Chondrocyte (in vitro differentiated cells): ENCODE measurements around the gene RIC3. TPM values are rescaled to one million over a fixed set of nuclear protein-coding genes. Genes with fewer than 3 reads are reported as not detected.

ENCODE experiments used
- DNase-seq: peaks from one replicate; pipeline ENCODE4 v3.0.0; 2021; ENCODE audit warnings: mixed read lengths, low spot score
- H3K27ac Mint-ChIP-seq: one replicate; pipeline ENCODE4 v1.8.0; 2021; ENCODE audit warnings: mild to moderate bottlenecking, moderate library complexity, mixed read lengths; ENCODE audit not compliant: unreplicated experiment
- H3K27me3 Mint-ChIP-seq: 2 replicates; pipeline ENCODE4 v1.8.0; 2021; ENCODE audit warnings: low read depth, mixed read lengths
- H3K36me3 Mint-ChIP-seq: 2 replicates; pipeline ENCODE4 v1.8.0; 2021; ENCODE audit warnings: low read depth, mixed read lengths
- H3K4me1 Mint-ChIP-seq: 2 replicates; pipeline ENCODE4 v1.8.0; 2021; ENCODE audit warnings: low read depth, mild to moderate bottlenecking, mixed read lengths
- H3K4me3 Mint-ChIP-seq: one replicate; pipeline ENCODE4 v1.8.0; 2021; ENCODE audit warnings: mild to moderate bottlenecking, moderate library complexity, mixed read lengths; ENCODE audit not compliant: unreplicated experiment
- H3K9me3 Mint-ChIP-seq: 2 replicates; pipeline ENCODE4 v1.8.0; 2021; ENCODE audit warnings: low read depth, mixed read lengths
- total RNA-seq: library from RNA; stranded (reverse); gene quantifications from 3 replicates; pipeline ENCODE4 v1.2.1, GENCODE V29; 2021
- TF ChIP-seq, protein P1 (sequence below): fragments of 200-600 bp; sonication (generic); IDR thresholded peaks from 2 replicates; pipeline ENCODE4 v1.5.0; 2021; ENCODE audit warnings: antibody characterized with exemption, mild to moderate bottlenecking, moderate library complexity

Gene RIC3
- total RNA-seq, 1 donor from 2014 or later: 0.12 TPM

DNA sequence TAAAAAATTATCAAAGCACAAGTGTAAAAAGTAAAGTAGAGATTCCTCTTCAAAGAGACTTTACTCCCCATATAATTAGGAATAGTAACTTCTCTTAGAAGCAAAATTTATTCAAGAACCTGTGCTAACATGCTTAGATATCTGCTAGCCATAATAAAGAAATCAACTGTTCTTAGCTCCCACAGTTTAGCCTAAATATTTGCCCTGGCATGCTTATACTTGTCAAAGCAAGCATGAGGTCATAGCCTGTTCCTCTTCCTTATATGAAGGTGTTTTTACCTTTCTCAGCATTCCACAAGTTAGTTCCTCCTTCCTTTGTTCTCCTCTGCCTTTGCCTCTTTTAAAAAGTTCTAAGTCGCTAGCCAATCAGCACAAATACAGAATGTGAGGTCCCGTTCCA lies 30.3 kb downstream of the RIC3 start:
- H3K9me3 Mint-ChIP-seq: peaks cover 9% of the 10 kb centered on the region
- H3K4me3 Mint-ChIP-seq: no peak overlapping the region
- no peaks in the 10 kb centered on the region for H3K4me1 Mint-ChIP-seq
- TF ChIP-seq, protein P1, sequence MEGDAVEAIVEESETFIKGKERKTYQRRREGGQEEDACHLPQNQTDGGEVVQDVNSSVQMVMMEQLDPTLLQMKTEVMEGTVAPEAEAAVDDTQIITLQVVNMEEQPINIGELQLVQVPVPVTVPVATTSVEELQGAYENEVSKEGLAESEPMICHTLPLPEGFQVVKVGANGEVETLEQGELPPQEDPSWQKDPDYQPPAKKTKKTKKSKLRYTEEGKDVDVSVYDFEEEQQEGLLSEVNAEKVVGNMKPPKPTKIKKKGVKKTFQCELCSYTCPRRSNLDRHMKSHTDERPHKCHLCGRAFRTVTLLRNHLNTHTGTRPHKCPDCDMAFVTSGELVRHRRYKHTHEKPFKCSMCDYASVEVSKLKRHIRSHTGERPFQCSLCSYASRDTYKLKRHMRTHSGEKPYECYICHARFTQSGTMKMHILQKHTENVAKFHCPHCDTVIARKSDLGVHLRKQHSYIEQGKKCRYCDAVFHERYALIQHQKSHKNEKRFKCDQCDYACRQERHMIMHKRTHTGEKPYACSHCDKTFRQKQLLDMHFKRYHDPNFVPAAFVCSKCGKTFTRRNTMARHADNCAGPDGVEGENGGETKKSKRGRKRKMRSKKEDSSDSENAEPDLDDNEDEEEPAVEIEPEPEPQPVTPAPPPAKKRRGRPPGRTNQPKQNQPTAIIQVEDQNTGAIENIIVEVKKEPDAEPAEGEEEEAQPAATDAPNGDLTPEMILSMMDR: no peak
- H3K27ac Mint-ChIP-seq: no peak overlapping the region
- DNase-seq: no peak
- peaks cover 5% of the 10 kb centered on the region for H3K27me3 Mint-ChIP-seq
- H3K36me3 Mint-ChIP-seq: no peaks in the 10 kb centered on the region

DNA sequence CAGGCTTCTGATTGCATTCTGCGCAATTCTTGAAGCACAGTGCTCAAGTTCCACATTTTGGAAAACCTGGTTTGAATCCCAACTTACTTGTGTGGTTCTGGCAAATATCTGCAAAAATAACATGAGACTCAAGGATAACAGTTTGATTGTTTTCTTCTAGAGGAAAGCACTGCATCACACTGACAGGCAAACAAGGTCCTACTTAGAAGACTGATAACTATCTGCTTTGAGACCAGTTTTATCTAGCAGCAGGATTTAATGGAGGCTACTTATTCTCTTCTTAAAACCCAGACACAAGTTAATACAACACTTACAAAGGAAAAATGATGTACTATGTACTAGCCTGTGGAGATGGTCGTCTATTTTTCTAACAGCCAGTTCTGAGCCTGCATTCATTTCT lies 41.4 kb downstream of the RIC3 start:
- H3K36me3 Mint-ChIP-seq: no peaks in the 10 kb centered on the region
- H3K27me3 Mint-ChIP-seq: peaks cover 5% of the 10 kb centered on the region
- H3K4me1 Mint-ChIP-seq: peaks cover 17% of the 10 kb centered on the region
- H3K4me3 Mint-ChIP-seq: no peak overlapping the region
- peaks cover 4% of the 10 kb centered on the region for H3K9me3 Mint-ChIP-seq
- TF ChIP-seq, protein P1: no peak
- no peak for DNase-seq
- no peak overlapping the region for H3K27ac Mint-ChIP-seq

DNA sequence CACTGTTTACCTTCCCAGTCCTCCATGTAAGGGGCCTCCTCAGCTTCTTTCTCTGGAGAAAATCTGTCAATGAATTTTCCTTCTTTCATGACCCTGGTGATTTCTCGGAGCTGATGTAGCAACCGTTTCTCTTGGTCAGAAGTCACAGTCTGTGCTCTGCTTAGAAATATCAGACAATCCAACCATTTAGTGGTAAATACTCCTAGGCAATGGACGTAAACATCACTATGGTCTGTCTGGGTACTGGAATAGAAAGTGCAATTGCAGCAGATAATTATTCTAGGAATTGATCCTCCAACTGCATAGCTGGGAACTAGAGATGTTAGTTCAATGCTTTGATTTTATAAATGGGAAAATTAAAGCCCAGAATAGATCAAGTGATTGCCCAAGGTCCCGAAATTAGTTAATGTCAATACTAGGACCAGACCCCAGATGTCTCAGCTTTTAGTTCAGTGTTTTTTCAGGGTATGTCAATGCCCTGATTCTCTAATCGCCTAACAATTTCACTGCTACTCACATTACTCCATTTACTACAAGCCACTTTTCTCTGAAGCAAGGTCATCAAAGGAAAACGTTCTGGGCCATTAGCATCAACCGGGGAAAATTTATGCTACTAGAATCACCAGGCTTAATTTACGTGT lies 42.1 kb downstream of the RIC3 start:
- Mint-ChIP-seq H3K27ac (no peak overlapping the region), H3K4me1 (peaks cover 10% of the 10 kb centered on the region), H3K9me3 (peaks cover 4% of the 10 kb centered on the region), H3K36me3 (no peaks in the 10 kb centered on the region), H3K27me3 (peaks cover 5% of the 10 kb centered on the region), H3K4me3 (no peak overlapping the region)
- TF ChIP-seq, protein P1: no peak
- no peak for DNase-seq

DNA sequence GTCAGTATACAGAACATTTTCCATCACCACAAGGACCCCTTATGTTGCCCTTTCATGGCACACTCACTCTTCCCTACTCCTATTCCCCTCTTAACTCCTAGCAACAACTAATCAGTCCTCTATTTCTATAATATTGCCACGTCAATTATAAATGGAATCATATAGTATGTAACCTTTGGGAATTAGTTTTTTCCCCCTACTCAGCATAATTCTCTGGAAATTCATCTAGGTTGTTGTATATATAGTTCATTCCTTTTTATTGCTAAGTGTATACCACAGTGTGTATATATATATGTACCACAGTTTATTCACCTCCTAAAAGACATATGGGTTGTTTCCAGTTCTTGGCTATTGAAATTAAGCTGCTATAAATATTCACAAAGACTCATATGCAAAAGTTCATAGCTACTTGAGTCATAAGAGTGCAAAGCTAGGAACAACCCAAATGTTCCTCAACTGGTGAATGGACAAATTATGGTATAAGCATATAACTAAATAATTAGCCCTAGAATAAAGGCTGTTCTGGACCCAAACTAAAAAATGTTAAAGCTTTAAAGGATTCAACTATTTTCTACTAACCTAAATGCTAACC lies 46.6 kb downstream of the RIC3 start:
- no peaks in the 10 kb centered on the region for H3K4me1 Mint-ChIP-seq

DNA sequence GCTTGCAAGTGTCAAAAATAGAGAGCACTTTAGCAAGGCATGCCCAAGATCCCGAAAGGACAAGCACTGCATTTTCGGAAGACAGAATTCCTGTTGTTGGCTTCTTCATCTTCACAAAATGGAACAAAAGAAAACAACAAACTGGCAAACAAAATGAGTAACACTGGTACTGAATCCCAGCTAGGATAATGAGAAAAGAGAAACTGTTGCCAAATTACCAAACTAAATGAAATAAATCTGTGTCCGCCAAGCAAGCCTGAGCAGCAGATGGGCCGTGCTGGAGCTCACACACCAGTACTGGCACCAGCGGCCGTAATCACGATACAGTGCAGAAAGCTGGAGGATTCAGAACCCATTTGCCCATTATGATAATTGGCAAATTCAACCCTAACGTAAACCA lies 57.2 kb downstream of the RIC3 start:
- H3K27me3 Mint-ChIP-seq: peaks cover 2% of the 10 kb centered on the region
- no peak overlapping the region for H3K27ac Mint-ChIP-seq
- no peak for DNase-seq
- peaks cover 18% of the 10 kb centered on the region for H3K9me3 Mint-ChIP-seq
- H3K36me3 Mint-ChIP-seq: peaks cover 5% of the 10 kb centered on the region
- H3K4me1 Mint-ChIP-seq: peaks cover 10% of the 10 kb centered on the region
- no peak overlapping the region for H3K4me3 Mint-ChIP-seq
- TF ChIP-seq, protein P1: no peak

More for the DNA sequence above, 46.6 kb downstream of the RIC3 start:
- Mint-ChIP-seq H3K27ac (no peak overlapping the region), H3K27me3 (peaks cover 7% of the 10 kb centered on the region), H3K36me3 (peaks cover 2% of the 10 kb centered on the region), H3K4me3 (no peak overlapping the region), H3K9me3 (peaks cover 10% of the 10 kb centered on the region)
- no peak for DNase-seq
- TF ChIP-seq, protein P1: no peak
